ENCODE measurements around the gene GDF3. TPM values are rescaled to one million over a fixed set of nuclear protein-coding genes. Genes with fewer than 3 reads are reported as not detected.
"Not testable (repeated sequence)": the region's sequence is repeated elsewhere in the genome, so short reads cannot be mapped to it uniquely, and the experiment has no call there.

The GDF3 gene
- total RNA-seq (2014; rRNA removed; shearing (Covaris generic)), result not detected in 2 replicates

GRCh38 chr12:7695566-7696197, at the start of gene GDF3:
TSS of gene GDF3 (minus strand) at chr12:7695775. CDS start at chr12:7695728, 47 bp downstream.
- peak; percentile 0 for DNase-seq (ENCODE audit: low spot score)

- DNase-seq (ENCODE audit: low spot score), result no peak
Measured at GRCh38 chr12:7732993-7733392, 37.4 kb upstream of the GDF3 start.

- no peak for DNase-seq (ENCODE audit: low spot score)
Measured at GRCh38 chr12:7731486-7731885, 35.9 kb upstream of the GDF3 start.

- DNase-seq (ENCODE audit: low spot score), result not testable (repeated sequence)
Measured at GRCh38 chr12:7730984-7731383, 35.4 kb upstream of the GDF3 start.

GRCh38 chr12:7729746-7730145, 34.2 kb upstream of the GDF3 start:
- DNase-seq (ENCODE audit: low spot score), result peak; percentile 3

- no peak for DNase-seq (ENCODE audit: low spot score)
Measured at GRCh38 chr12:7723926-7724325, 28.4 kb upstream of the GDF3 start.

- no peak for DNase-seq (ENCODE audit: low spot score)
Measured at GRCh38 chr12:7719946-7720730, 24.6 kb upstream of the GDF3 start.

- no peak for DNase-seq (ENCODE audit: low spot score)
Measured at GRCh38 chr12:7716381-7716780, 20.8 kb upstream of the GDF3 start.

- DNase-seq (ENCODE audit: low spot score), result no peak
Measured at GRCh38 chr12:7712841-7713442, 17.4 kb upstream of the GDF3 start.

GRCh38 chr12:7711133-7711532, 15.6 kb upstream of the GDF3 start, which contains the start of gene DPPA3:
TSS of gene DPPA3 (plus strand) at chr12:7711433. CDS start at chr12:7711571, 138 bp downstream.
- DNase-seq (ENCODE audit: low spot score), result no peak

GRCh38 chr12:7709969-7710675, 14.5 kb upstream of the GDF3 start:
- no peak for DNase-seq (ENCODE audit: low spot score)

- no peak for DNase-seq (ENCODE audit: low spot score)
Measured at GRCh38 chr12:7705846-7706245, 10.3 kb upstream of the GDF3 start.

GRCh38 chr12:7695237-7695560, 376 bp downstream of the GDF3 start:
- DNase-seq (ENCODE audit: low spot score), result no peak

GRCh38 chr12:7694556-7695236, 879 bp downstream of the GDF3 start:
- no peak for DNase-seq (ENCODE audit: low spot score)

- DNase-seq (ENCODE audit: low spot score), result no peak
Measured at GRCh38 chr12:7693793-7694192, 1.8 kb downstream of the GDF3 start.

- no peak for DNase-seq (ENCODE audit: low spot score)
Measured at GRCh38 chr12:7681535-7681934, 14.0 kb downstream of the GDF3 start.

GRCh38 chr12:7679251-7680045, 16.1 kb downstream of the GDF3 start:
- DNase-seq (ENCODE audit: low spot score), result no peak

GRCh38 chr12:7678744-7679143, 16.8 kb downstream of the GDF3 start:
- no peak for DNase-seq (ENCODE audit: low spot score)

- DNase-seq (ENCODE audit: low spot score), result peak; percentile 39
Measured at GRCh38 chr12:7677432-7677888, 18.1 kb downstream of the GDF3 start.

GRCh38 chr12:7675455-7675854, 20.1 kb downstream of the GDF3 start:
- DNase-seq (ENCODE audit: low spot score), result not testable (repeated sequence)

- no peak for DNase-seq (ENCODE audit: low spot score)
Measured at GRCh38 chr12:7668171-7668570, 27.4 kb downstream of the GDF3 start.
